Dedifferentiated amniotic fluid mesenchymal stem cell (primary cell): ENCODE data around the gene ZNF354B.
"Not testable (repeated sequence)": the region's sequence is repeated elsewhere in the genome, so short reads cannot be mapped to it uniquely, and the experiment has no call there.

Source experiments
- DNase-seq: peaks from one replicate; pipeline ENCODE4 v3.0.0-alpha.2; 2016; ENCODE audit errors: extremely low spot score

The ZNF354B gene

GRCh38 chr5:178859625-178860521 is at the start of gene ZNF354B:
Gene ZNF354B (plus strand): TSS chr5:178859953. CDS start chr5:178861048, 1,095 bp downstream.
- DNase-seq = peak; percentile 95

DNA sequence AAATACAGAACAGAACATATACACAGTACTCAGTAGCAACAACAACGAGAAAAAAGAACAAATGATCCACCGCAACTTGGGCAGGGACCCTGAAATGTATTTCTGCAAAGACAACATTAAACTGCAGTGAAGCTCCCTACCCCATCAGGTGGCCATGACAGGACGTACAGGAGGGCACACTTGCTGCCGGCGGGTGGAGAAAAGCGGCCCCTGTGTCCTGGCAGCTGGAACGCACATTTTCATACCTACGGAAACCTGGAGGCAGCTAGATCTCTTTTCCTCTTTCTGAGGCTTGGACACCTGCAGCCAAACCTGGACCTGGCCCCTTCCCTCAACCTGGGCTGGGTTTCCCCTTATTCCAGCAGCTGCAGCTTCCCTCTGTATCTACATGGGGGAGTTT is 42.2 kb upstream of the ZNF354B start:
- DNase-seq = no peak

DNA sequence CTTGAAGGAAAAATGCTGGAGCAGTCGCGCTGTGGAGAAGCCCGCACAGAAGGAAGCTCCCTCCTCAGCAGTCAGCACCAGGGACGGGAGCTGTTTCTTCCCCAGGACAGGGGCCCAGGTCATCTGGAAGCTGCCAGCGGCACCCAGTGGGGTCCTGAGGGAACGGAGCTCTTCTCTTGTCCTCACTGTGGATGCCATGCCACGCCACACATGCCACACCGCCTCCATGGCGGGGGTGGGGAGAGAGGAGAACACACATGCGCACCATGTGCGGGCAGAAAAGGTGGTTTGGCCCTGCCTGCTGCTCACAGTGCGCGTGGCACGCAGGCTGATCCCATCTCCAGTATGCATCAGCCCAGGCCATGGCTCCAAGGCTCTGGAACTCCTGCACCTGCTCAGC is 41.7 kb upstream of the ZNF354B start:
- DNase-seq = no peak

DNA sequence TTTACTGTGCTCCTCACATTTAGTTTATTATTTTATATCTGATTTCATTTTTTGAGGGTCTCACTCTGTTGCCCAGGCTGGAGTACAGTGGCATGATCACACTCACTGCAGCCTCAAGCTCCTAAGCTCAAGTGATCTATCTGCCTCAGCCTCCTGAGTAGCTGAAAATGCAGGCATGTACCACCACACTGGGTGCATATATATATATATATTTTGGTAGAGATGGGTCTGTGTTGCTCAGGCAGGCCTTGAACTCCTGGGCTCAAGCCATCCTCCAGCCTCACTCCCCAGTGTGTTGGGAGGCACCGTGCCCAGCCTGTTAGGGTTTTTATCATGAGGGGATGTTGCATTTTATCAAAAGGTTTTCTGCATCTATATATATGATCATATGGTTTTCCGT is 39.8 kb upstream of the ZNF354B start:
- no peak for DNase-seq

DNA sequence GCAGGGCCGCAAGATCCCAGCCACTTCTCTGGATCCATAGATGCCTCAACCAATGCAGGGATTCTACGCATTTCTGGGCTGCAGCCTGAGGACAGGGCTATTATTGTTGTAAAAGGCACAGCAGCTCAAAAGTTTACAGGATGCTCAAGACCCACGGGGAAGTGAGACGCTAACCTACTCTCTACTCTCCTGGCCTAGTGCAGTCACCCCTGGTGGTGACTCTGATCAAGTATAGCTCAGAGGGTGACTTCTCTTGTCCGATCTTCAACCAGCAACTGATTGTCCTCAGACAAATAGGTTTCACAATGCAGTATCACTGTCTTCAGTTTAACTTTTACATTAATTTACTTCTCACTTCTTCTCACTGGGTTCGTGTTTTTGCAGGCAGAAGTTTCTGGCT is 34.3 kb upstream of the ZNF354B start:
- no peak for DNase-seq

- DNase-seq = no peak
Measured at GRCh38 chr5:178826216-178826615, 33.5 kb upstream of the ZNF354B start.

- DNase-seq = no peak
Measured at GRCh38 chr5:178827636-178828035, 32.1 kb upstream of the ZNF354B start.

DNA sequence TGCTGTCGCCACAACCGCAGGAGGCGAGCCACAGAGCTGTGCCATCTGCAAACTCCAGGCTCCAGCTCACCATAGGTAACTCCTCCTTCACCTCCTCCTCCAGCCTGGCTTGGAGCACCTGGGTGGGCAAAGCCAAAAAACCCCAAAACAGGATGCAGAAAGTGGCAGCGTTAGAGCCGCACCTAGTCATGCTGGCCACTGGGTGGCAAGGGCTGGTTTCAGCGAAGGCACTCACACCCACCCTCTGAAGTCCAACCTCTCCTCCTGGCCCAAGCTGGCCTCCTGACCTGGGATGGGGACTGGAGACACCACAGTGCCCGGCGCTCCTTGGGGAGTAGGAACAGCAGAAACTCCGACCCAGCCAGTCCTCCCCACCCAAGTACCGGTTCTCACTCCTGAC is 28.7 kb upstream of the ZNF354B start:
- no peak for DNase-seq

DNA sequence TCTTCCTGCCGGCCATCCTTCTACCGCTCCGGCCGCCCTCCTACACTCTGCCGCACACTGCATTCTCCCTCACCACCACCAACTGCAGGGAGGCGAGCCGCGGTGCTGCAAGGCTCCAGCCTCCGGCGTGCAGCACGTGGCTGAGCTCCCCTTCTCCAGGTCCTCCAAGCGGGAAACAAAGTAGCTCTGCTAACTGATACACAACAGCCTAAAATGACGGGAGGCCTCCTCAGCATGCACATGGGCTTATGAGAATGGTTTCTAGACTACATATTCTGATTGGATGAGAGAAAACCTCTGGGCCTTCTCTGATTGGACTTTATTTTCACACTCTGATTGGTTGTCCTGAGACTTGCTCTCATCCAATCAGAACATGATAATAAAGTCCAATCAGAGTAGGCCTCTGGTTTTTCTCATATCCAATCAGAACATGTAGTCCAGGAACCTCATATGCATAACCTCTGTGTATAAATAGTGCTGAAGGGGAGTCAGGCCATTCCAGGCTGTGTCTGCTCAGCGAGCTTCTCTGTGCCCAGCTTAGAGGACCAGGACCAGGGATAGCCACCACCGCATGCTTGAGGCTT is 27.0 kb upstream of the ZNF354B start:
- DNase-seq = no peak

DNA sequence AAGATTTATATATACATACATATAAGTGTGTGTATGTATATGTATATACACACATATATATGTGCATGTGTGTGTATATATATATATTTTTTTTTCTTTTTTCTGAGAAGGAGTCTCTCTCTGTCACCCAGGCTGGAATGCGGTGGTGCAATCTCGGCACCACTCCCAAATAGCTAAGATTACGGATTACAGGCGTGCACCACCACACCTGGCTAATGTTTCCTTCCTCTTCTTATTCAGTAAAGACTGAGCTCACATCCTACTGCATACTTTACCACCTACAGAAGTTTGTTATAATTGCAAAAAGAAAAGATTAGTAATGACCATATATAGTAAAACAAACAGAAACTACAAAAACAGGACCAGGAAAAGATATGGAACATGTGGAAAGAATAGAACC is 23.1 kb upstream of the ZNF354B start:
- no peak for DNase-seq

GRCh38 chr5:178838695-178839318 is 20.9 kb upstream of the ZNF354B start:
- DNase-seq = not testable (repeated sequence)

- DNase-seq = no peak
Measured at GRCh38 chr5:178839319-178839704, 20.4 kb upstream of the ZNF354B start.

- not testable (repeated sequence) for DNase-seq
Measured at GRCh38 chr5:178840399-178840798, 19.4 kb upstream of the ZNF354B start.

DNA sequence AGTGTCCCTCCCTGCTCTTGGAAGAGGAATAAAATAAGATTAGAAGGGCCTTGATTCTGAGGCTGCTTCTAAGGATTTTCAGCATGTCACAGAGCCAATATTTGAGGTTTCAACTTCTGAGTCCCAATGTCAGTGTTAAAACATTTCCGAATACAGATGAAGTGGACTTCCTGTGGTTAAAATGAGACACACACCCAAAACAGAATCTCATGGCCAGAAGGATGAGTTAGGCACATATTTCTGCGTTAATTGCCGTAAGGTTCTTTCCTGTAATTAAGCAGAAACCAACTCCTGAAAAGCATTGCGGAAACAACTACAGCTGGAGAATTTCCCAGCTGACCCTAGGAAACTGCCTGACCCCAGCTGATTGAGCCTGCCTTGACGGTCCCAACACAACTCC is 10.4 kb upstream of the ZNF354B start:
- no peak for DNase-seq

- no peak for DNase-seq
Measured at GRCh38 chr5:178851951-178852350, 7.8 kb upstream of the ZNF354B start.

GRCh38 chr5:178854284-178854683 is 5.5 kb upstream of the ZNF354B start:
- DNase-seq = no peak

GRCh38 chr5:178860615-178861014 is 862 bp downstream of the ZNF354B start:
- DNase-seq = not testable (repeated sequence)

GRCh38 chr5:178861627-178862026 is 1.9 kb downstream of the ZNF354B start:
- DNase-seq = no peak

DNA sequence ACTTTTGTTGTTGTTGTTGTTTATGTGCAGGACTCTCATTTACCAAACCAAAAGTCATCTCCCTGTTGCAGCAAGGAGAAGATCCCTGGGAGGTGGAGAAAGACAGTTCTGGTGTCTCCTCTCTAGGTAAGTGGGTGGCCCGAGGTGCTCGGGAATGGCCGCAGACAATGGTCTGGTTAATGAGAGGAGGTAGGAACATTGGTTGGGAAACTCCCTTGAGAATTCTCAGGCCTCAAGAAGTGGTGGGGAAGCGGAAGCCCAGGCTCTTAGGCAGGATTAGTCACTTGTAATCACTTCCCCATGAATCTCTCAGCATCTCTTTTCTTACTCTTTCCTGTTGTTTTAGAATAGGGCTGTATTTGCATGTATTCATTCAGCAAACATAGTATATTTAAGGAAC is 7.2 kb downstream of the ZNF354B start:
- no peak for DNase-seq

DNA sequence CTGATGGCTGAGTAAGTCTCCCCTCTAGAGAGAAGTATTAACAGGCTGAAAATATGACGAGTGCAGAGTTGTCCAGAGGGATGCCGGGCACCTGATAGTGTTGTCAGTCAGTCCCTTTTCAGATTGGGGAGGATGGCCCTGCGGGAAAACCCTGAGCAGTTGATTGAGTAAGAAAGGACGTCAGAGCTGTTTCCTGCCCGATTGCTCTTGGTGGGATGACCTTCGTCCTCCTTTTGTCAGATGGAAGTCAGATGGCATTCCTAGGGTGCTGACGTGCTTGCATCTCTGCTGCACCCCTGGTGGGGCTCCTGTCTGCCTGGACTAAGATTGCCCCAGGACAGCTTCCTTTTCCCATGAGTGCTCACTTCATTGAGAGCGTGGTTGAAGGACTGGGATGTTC is 9.8 kb downstream of the ZNF354B start:
- DNase-seq = no peak

GRCh38 chr5:178870411-178870810 is 10.7 kb downstream of the ZNF354B start:
- no peak for DNase-seq

- no peak for DNase-seq
Measured at GRCh38 chr5:178872302-178872701, 12.5 kb downstream of the ZNF354B start.
